NCI-H345 (cell line): Measurements from ENCODE around the gene NT5C3B.
"Not testable (repeated sequence)": the region's sequence is repeated elsewhere in the genome, so short reads cannot be mapped to it uniquely, and the experiment has no call there.

Experiments used
- DNase-seq: peaks from one replicate; lab custom pipeline; 2025; lab: John Stamatoyannopoulos, UW

Gene NT5C3B

GRCh38 chr17:41839448-41839847 lies 3.4 kb upstream of the NT5C3B start:
- not testable (repeated sequence) for DNase-seq

- no peak for DNase-seq
Observed at GRCh38 chr17:41837761-41838538, 1.9 kb upstream of the NT5C3B start, which contains the start of gene KLHL10. KLHL10 (plus strand) TSS chr17:41837825; CDS start chr17:41837933, 108 bp downstream.

GRCh38 chr17:41836550-41837196 lies 641 bp upstream of the NT5C3B start:
- DNase-seq = no peak

- no peak for DNase-seq
Observed at GRCh38 chr17:41835214-41835799, 725 bp downstream of the NT5C3B start.

- DNase-seq = not testable (repeated sequence)
Observed at GRCh38 chr17:41829961-41830360, 6.1 kb downstream of the NT5C3B start.

GRCh38 chr17:41825175-41825845 lies 10.7 kb downstream of the NT5C3B start:
- DNase-seq = no peak

GRCh38 chr17:41824086-41824485 lies 11.9 kb downstream of the NT5C3B start:
- no peak for DNase-seq

GRCh38 chr17:41823580-41823979 lies 12.5 kb downstream of the NT5C3B start:
- no peak for DNase-seq

- no peak for DNase-seq
Observed at GRCh38 chr17:41823141-41823524, 12.9 kb downstream of the NT5C3B start.

- DNase-seq = no peak
Observed at GRCh38 chr17:41822216-41823140, 13.6 kb downstream of the NT5C3B start.

- DNase-seq = no peak
Observed at GRCh38 chr17:41821776-41822175, 14.3 kb downstream of the NT5C3B start.

- no peak for DNase-seq
Observed at GRCh38 chr17:41818024-41818423, 18.0 kb downstream of the NT5C3B start.

GRCh38 chr17:41816637-41817320 lies 19.3 kb downstream of the NT5C3B start:
- DNase-seq = no peak

- no peak for DNase-seq
Observed at GRCh38 chr17:41814195-41814594, 21.8 kb downstream of the NT5C3B start.

GRCh38 chr17:41813699-41814124 lies 22.3 kb downstream of the NT5C3B start:
- DNase-seq = no peak

GRCh38 chr17:41813152-41813680 lies 22.8 kb downstream of the NT5C3B start:
- no peak for DNase-seq

GRCh38 chr17:41812381-41813151 lies 23.5 kb downstream of the NT5C3B start, which contains the start of gene FKBP10:
FKBP10 (plus strand) TSS chr17:41813004; CDS start chr17:41813035, 31 bp downstream.
- peak; percentile 46 for DNase-seq

- DNase-seq = peak; percentile 76
Observed at GRCh38 chr17:41811549-41812380, 24.3 kb downstream of the NT5C3B start, which contains the start of gene P3H4. P3H4 (minus strand) TSS chr17:41811949; CDS start chr17:41811915, 34 bp downstream.
